Heart left ventricle (tissue), 13 donors: Measurements from ENCODE around the gene PTBP2.

Experiments used
- CTCF ChIP-seq, 12 donors: fragments of 200-600 bp; sonication (generic) in 4 of 12; IDR thresholded peaks; one replicate each; pipeline versions ENCODE4 v1.5.0 to v1.8.0; 2018 to 2022; ENCODE audit warnings: antibody characterized with exemption in 12 of 12, mild to moderate bottlenecking in 5 of 12
- POLR2A ChIP-seq, 2 donors: fragments of 450-650 bp; IDR thresholded peaks; one replicate each; pipeline ENCODE4 v1.6.1; 2017; ENCODE audit warnings: antibody characterized with exemption in 2 of 2, mild to moderate bottlenecking in 2 of 2, moderate library complexity in 2 of 2
- donor health status: ischemic (EF 13 %, LVEDD 7.1; RV severe dilation, severe dysfunction).
- donor health status: DM: no; HTN: yes; CAD: no.
- donor health status: DM: no; HTN: no; CAD: no.
- donor health status: ischemic (EF 25% LVEDD 6.9; RV normal size, moderate dysfunction).
- donor health status: ischemic (EF 25% LVEDD 5.7; RV mildly dilated, moderate dysfunction).
- donor health status: ischemic (EF 35%, LVEDD 5.7; RV mildly dilated, moderate dysfunction).
- donor health status: nonischemic (EF 11% LVEDD 7.7; RV severe dilation, severe dysfunction).
- donor health status: DM: yes; HTN: yes; CAD: no.
- donor health status: PGD.
- donor health status: ischemic (EF 29% LVEDD 5.4; RV normal size, mild dysfunction).
- donor health status: nonischemic (EF 23%, LVEDD 6.1; RV moderate dilation, normal function).

- TF ChIP-seq CTCF (IDR thresholded peaks at IDR 0.05) (no peak), POLR2A (IDR thresholded peaks at IDR 0.05) (no peak)
Observed at GRCh38 chr1:96782856-96783255, 61.3 kb downstream of the PTBP2 start.
